Keratinocyte (primary cell): ENCODE measurements around the gene FCRL3. TPM values are rescaled to one million over a fixed set of nuclear protein-coding genes. Genes with fewer than 3 reads are reported as not detected.

Experiments used
- DNase-seq: peaks from one replicate; pipeline ENCODE4 v3.0.0-alpha.2; 2011; ENCODE audit warnings: low read depth, missing footprints, low spot score
- FAIRE-seq: peaks from 2 replicates; lab custom pipeline; 2011; peaks lifted over from hg19 to GRCh38; lab: Jason Lieb, UNC
- H2AFZ ChIP-seq: 2 replicates; pipeline ENCODE4 v1.6.0; 2012; ENCODE audit warnings: low read length, control low read depth, inconsistent platforms; ENCODE audit not compliant: control insufficient read depth
- H3K27ac ChIP-seq: 2 replicates; pipeline ENCODE4 v1.5.1; 2011; ENCODE audit warnings: low read length; ENCODE audit not compliant: control insufficient read depth, insufficient read depth
- H3K27me3 ChIP-seq: 3 replicates; pipeline ENCODE4 v1.6.0; 2011; ENCODE audit warnings: low read length; ENCODE audit not compliant: control insufficient read depth, insufficient read depth; ENCODE audit errors: extremely low read depth
- H3K36me3 ChIP-seq, 2 experiments: 2 replicates in 1 of 2; 3 replicates in 1 of 2; pipeline ENCODE4 v1.5.1; 2011; ENCODE audit warnings: low read length in 2 of 2, mild to moderate bottlenecking in 1 of 2; ENCODE audit not compliant: control insufficient read depth in 2 of 2, insufficient read depth in 2 of 2; ENCODE audit errors: extremely low read depth in 1 of 2
- H3K4me1 ChIP-seq: 3 replicates; pipeline ENCODE4 v1.5.1; 2011; ENCODE audit warnings: low read length; ENCODE audit not compliant: control insufficient read depth, insufficient read depth; ENCODE audit errors: extremely low read depth
- H3K4me2 ChIP-seq: 3 replicates; pipeline ENCODE4 v1.6.0; 2011; ENCODE audit warnings: low read depth, low read length; ENCODE audit not compliant: control insufficient read depth, insufficient read depth; ENCODE audit errors: extremely low read depth
- H3K4me3 ChIP-seq, 3 experiments: fragments of 200-600 bp in 1 of 3; sonication (generic) in 1 of 3; 2 replicates in 2 of 3; 3 replicates in 1 of 3; pipeline ENCODE4 v1.5.1; 2011 to 2016; ENCODE audit warnings: low read length in 3 of 3, mild to moderate bottlenecking in 3 of 3, control low read depth in 2 of 3, inconsistent platforms in 1 of 3, low read depth in 1 of 3, mixed read lengths in 1 of 3, mixed run types in 1 of 3, moderate library complexity in 1 of 3; ENCODE audit not compliant: control insufficient read depth in 2 of 3, insufficient read depth in 2 of 3; ENCODE audit errors: extremely low read depth in 1 of 3
- H3K79me2 ChIP-seq: 2 replicates; pipeline ENCODE4 v1.6.0; 2012; ENCODE audit warnings: low read length; ENCODE audit not compliant: control insufficient read depth, insufficient read depth
- H3K9ac ChIP-seq: 3 replicates; pipeline ENCODE4 v1.6.0; 2011; ENCODE audit warnings: low read length; ENCODE audit not compliant: control insufficient read depth, insufficient read depth; ENCODE audit errors: extremely low read depth
- H3K9me1 ChIP-seq: 3 replicates; pipeline ENCODE4 v1.6.0; 2011; ENCODE audit warnings: low read length; ENCODE audit not compliant: control insufficient read depth, insufficient read depth; ENCODE audit errors: extremely low read depth
- H3K9me3 ChIP-seq: 2 replicates; pipeline ENCODE4 v1.5.1; 2012; ENCODE audit warnings: low read depth, low read length; ENCODE audit not compliant: control insufficient read depth
- H4K20me1 ChIP-seq: 3 replicates; pipeline ENCODE4 v1.6.0; 2011; ENCODE audit warnings: low read length; ENCODE audit not compliant: control insufficient read depth, insufficient read depth; ENCODE audit errors: extremely low read depth
- EZH2 ChIP-seq: IDR thresholded peaks from one replicate; pipeline ENCODE4 v1.6.1; 2012; ENCODE audit warnings: inconsistent platforms, mild to moderate bottlenecking, low read length, moderate library complexity
- dilution Hi-C: fragments of 300-500 bp; cut with MboI; formaldehyde crosslinking; loops from one replicate; pipeline ENCODE4 v1.7.0; 2020; ENCODE audit warnings: low sequenced_read_pairs; ENCODE audit not compliant: extremely low pct_ligation_motif_present
- polyA minus RNA-seq, 3 experiments: library from RNA; depleted of rRNA, polyadenylated mRNA; stranded (reverse); fragments of >200 nt; gene quantifications; 1 replicate in 1 of 3; 2 replicates in 1 of 3; 3 replicates in 1 of 3; pipeline ENCODE4 v1.2.3, GENCODE V29; 2011
- polyA plus RNA-seq, 5 experiments: library from polyadenylated mRNA; depleted of rRNA in 3 of 5; stranded (reverse) in 3 of 5; stranded (forward) in 1 of 5; unstranded in 1 of 5; fragments of >200 nt; gene quantifications; 1 replicate in 1 of 5; 2 replicates in 3 of 5; 3 replicates in 1 of 5; pipeline versions ENCODE4 v1.2.1 to v1.2.3, GENCODE V29; 2011 to 2012; ENCODE audit warnings: missing spikeins in 2 of 5, low read depth in 1 of 5, low replicate concordance in 1 of 5
- TF ChIP-seq, protein P1 (sequence below), 3 experiments: IDR thresholded peaks in 1 of 3; conservative IDR thresholded peaks in 1 of 3; optimal IDR thresholded peaks in 1 of 3; 2 replicates in 2 of 3; 3 replicates in 1 of 3; pipeline versions ENCODE3 to v1.5.1; 2011; ENCODE audit warnings: low read length in 3 of 3, mild to moderate bottlenecking in 3 of 3, moderate library complexity in 2 of 3, control low read depth in 1 of 3, inconsistent platforms in 1 of 3; ENCODE audit not compliant: insufficient read depth in 2 of 3; ENCODE audit errors: extremely low read depth in 1 of 3

FCRL3 gene, protein sequence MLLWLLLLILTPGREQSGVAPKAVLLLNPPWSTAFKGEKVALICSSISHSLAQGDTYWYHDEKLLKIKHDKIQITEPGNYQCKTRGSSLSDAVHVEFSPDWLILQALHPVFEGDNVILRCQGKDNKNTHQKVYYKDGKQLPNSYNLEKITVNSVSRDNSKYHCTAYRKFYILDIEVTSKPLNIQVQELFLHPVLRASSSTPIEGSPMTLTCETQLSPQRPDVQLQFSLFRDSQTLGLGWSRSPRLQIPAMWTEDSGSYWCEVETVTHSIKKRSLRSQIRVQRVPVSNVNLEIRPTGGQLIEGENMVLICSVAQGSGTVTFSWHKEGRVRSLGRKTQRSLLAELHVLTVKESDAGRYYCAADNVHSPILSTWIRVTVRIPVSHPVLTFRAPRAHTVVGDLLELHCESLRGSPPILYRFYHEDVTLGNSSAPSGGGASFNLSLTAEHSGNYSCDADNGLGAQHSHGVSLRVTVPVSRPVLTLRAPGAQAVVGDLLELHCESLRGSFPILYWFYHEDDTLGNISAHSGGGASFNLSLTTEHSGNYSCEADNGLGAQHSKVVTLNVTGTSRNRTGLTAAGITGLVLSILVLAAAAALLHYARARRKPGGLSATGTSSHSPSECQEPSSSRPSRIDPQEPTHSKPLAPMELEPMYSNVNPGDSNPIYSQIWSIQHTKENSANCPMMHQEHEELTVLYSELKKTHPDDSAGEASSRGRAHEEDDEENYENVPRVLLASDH
- polyA plus RNA-seq: not detected in 3 replicates
- not detected for polyA plus RNA-seq (2011; ENCODE audit: low read depth)
- not detected in 2 replicates for polyA plus RNA-seq (2011; cell fraction: cytosol; rRNA removed)
- polyA plus RNA-seq (2011; cell fraction: nucleus; rRNA removed): not detected in 2 replicates
- polyA plus RNA-seq (2012; ENCODE audit: low replicate concordance): not detected in 2 replicates
- polyA minus RNA-seq: not detected in 3 replicates
- polyA minus RNA-seq (2011; cell fraction: cytosol; rRNA and poly(A)+ RNA removed): not detected
- not detected in 2 replicates for polyA minus RNA-seq (2011; cell fraction: nucleus; rRNA and poly(A)+ RNA removed)

DNA sequence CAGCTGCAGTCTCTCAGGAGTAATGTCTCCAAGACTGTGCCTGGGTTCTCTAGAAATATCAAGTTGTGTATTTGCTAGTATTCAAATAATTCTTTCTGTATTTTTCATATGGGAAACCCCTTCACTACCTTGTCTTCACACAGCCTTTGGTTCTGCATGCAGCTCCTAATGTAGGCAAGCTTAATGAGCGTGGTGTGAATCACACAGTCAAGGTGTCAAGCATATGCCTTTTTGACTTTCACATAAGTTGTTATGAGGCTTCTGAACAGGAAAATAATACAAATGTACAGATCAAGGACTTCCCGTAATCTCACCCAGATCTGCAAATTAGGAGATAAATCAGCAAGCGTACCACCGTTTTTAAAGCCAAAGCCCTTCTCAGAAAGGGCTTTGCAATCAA, at the start of gene FCRL3:
Gene FCRL3 (minus strand): TSS at position 38 of the 400 bp plus-strand sequence. CDS start 280 bp downstream, outside the sequence.
- FAIRE-seq: no peak

DNA sequence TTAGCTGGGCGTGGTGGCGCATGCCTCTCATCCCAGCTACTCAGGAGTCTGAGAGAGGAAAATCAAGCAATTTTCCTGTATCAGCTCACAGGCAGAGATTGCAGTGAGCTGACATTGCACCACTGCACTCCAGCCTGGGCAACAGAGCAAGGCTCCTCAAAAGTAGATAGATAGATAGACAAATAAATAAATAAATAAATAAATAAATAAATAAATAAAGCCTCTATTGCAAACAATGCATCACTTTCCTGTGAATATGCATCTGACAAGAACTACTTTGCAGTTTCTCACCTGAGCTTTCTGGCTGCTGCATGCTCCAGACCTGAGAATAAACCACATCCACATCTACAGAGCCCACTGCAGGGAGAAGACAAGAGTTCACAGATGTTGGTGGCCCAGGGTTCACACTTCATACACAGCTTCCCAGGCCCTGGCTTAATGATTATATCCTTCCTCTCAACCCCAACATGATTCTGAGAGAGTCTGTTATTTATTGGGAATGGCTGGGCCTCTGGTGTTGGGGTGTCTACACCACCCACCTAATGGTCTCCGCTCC, 47.8 kb upstream of the FCRL3 start:
- Histone ChIP-seq H3K79me2 (no peaks in the 10 kb centered on the region), H3K9me3 (no peaks in the 10 kb centered on the region), H3K9ac (no peak overlapping the region), H3K4me1 (no peaks in the 10 kb centered on the region), H3K9me1 (no peaks in the 10 kb centered on the region), H3K4me2 (no peak overlapping the region), H3K27ac (no peak overlapping the region), H4K20me1 (no peaks in the 10 kb centered on the region), H3K4me3 (no peak overlapping the region), H3K27me3 (no peaks in the 10 kb centered on the region), H2AFZ (no peak overlapping the region), H3K36me3 (no peaks in the 10 kb centered on the region)
- DNase-seq (no peak), FAIRE-seq (no peak)
- dilution Hi-C loops: no loop called here
- TF ChIP-seq, protein P1, sequence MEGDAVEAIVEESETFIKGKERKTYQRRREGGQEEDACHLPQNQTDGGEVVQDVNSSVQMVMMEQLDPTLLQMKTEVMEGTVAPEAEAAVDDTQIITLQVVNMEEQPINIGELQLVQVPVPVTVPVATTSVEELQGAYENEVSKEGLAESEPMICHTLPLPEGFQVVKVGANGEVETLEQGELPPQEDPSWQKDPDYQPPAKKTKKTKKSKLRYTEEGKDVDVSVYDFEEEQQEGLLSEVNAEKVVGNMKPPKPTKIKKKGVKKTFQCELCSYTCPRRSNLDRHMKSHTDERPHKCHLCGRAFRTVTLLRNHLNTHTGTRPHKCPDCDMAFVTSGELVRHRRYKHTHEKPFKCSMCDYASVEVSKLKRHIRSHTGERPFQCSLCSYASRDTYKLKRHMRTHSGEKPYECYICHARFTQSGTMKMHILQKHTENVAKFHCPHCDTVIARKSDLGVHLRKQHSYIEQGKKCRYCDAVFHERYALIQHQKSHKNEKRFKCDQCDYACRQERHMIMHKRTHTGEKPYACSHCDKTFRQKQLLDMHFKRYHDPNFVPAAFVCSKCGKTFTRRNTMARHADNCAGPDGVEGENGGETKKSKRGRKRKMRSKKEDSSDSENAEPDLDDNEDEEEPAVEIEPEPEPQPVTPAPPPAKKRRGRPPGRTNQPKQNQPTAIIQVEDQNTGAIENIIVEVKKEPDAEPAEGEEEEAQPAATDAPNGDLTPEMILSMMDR (optimal IDR thresholded peaks at IDR 0.05 in 1 of 3, IDR thresholded peaks at IDR 0.05 in 1 of 3, conservative IDR thresholded peaks at IDR 0.05 in 1 of 3; ENCODE audit: extremely low read depth in 1 of 3, insufficient read depth in 2 of 3, low read length in 3 of 3): no peak
- TF ChIP-seq EZH2: no peak

More for the DNA sequence above, at the start of gene FCRL3:
- Histone ChIP-seq H3K4me3 (no peak within 1 kb of the TSS), H3K27ac (no peak within 1 kb of the TSS), H2AFZ (no peak within 1 kb of the TSS), H3K79me2 (no peaks in the 10 kb centered on the region), H3K27me3 (no peaks in the 10 kb centered on the region), H3K9me1 (no peaks in the 10 kb centered on the region), H3K9ac (no peak within 1 kb of the TSS), H3K4me2 (no peak within 1 kb of the TSS), H4K20me1 (no peaks in the 10 kb centered on the region), H3K36me3 (no peaks in the 10 kb centered on the region), H3K4me1 (no peaks in the 10 kb centered on the region), H3K9me3 (no peaks in the 10 kb centered on the region)
- dilution Hi-C loops: no loop called here
- TF ChIP-seq EZH2: no peak
- TF ChIP-seq, protein P1 (optimal IDR thresholded peaks at IDR 0.05 in 1 of 3, IDR thresholded peaks at IDR 0.05 in 1 of 3, conservative IDR thresholded peaks at IDR 0.05 in 1 of 3; ENCODE audit: extremely low read depth in 1 of 3, insufficient read depth in 2 of 3, low read length in 3 of 3): no peak
- DNase-seq: no peak
